ENCODE measurements around the gene KAT7.

Gene KAT7

GRCh38 chr17:49788478-49789242 is at the start of gene KAT7:
TSS of gene KAT7 (plus strand) at chr17:49788681. CDS start at chr17:49788835, 154 bp downstream.
- DNase-seq = peak; percentile 97
- H3K4me1 Mint-ChIP-seq = peaks cover 36% of the 10 kb centered on the region
- no peaks in the 10 kb centered on the region for H3K9me3 Mint-ChIP-seq
- H3K27me3 Mint-ChIP-seq (ENCODE audit: low read depth, poor library complexity) = peaks cover 19% of the 10 kb centered on the region
- H3K27ac Mint-ChIP-seq = peak within 1 kb of the TSS; percentile 99
- H3K36me3 Mint-ChIP-seq (ENCODE audit: low read depth) = peaks cover 39% of the 10 kb centered on the region
- H3K4me3 Mint-ChIP-seq = peak within 1 kb of the TSS; percentile 95
- TF ChIP-seq, protein P1, sequence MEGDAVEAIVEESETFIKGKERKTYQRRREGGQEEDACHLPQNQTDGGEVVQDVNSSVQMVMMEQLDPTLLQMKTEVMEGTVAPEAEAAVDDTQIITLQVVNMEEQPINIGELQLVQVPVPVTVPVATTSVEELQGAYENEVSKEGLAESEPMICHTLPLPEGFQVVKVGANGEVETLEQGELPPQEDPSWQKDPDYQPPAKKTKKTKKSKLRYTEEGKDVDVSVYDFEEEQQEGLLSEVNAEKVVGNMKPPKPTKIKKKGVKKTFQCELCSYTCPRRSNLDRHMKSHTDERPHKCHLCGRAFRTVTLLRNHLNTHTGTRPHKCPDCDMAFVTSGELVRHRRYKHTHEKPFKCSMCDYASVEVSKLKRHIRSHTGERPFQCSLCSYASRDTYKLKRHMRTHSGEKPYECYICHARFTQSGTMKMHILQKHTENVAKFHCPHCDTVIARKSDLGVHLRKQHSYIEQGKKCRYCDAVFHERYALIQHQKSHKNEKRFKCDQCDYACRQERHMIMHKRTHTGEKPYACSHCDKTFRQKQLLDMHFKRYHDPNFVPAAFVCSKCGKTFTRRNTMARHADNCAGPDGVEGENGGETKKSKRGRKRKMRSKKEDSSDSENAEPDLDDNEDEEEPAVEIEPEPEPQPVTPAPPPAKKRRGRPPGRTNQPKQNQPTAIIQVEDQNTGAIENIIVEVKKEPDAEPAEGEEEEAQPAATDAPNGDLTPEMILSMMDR (IDR thresholded peaks at IDR 0.05) = no peak

GRCh38 chr17:49739641-49740271 is 48.7 kb upstream of the KAT7 start:
- Mint-ChIP-seq H3K36me3 (ENCODE audit: low read depth) (peaks cover 12% of the 10 kb centered on the region), H3K27ac (peak overlapping the region; percentile 84), H3K27me3 (ENCODE audit: low read depth, poor library complexity) (no peaks in the 10 kb centered on the region), H3K9me3 (peaks cover 4% of the 10 kb centered on the region), H3K4me3 (no peak overlapping the region), H3K4me1 (no peaks in the 10 kb centered on the region)
- no peak for DNase-seq
- TF ChIP-seq, protein P1 (IDR thresholded peaks at IDR 0.05) = no peak

- DNase-seq = no peak
These were observed 47.3 kb upstream of the KAT7 start for GRCh38 chr17:49741009-49741691.

DNA sequence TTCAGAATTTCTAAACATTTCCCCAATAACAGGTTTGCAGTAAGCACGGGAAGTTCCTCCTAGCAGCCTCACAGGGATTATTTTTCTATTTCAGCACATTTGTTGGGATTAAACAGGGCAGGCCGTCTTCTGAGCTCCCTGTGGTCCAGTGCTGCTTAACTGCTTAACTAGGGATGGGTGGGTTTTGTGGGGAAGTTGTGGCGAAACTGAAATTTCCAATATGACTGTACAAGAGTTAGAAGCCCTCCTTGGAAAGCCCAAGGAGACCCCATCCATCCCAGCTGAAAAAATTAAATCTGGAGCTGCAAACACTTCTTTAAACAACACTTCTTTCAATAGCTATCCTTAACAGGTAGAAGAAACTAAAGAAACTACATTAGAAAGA is 46.8 kb upstream of the KAT7 start:
- DNase-seq = no peak
- H3K4me1 Mint-ChIP-seq = peaks cover 5% of the 10 kb centered on the region
- peaks cover 8% of the 10 kb centered on the region for H3K36me3 Mint-ChIP-seq (ENCODE audit: low read depth)
- H3K27me3 Mint-ChIP-seq (ENCODE audit: low read depth, poor library complexity) = no peaks in the 10 kb centered on the region
- TF ChIP-seq, protein P1 (IDR thresholded peaks at IDR 0.05) = no peak
- peaks cover under 1% of the 10 kb centered on the region for H3K9me3 Mint-ChIP-seq
- H3K27ac Mint-ChIP-seq = no peak overlapping the region
- H3K4me3 Mint-ChIP-seq = no peak overlapping the region

More at GRCh38 chr17:49741009-49741691, 47.3 kb upstream of the KAT7 start:
- Mint-ChIP-seq H3K9me3 (peaks cover 4% of the 10 kb centered on the region), H3K36me3 (ENCODE audit: low read depth) (peaks cover 13% of the 10 kb centered on the region), H3K4me1 (no peaks in the 10 kb centered on the region), H3K27me3 (ENCODE audit: low read depth, poor library complexity) (no peaks in the 10 kb centered on the region), H3K4me3 (no peak overlapping the region), H3K27ac (no peak overlapping the region)
- TF ChIP-seq, protein P1 (IDR thresholded peaks at IDR 0.05) = no peak

GRCh38 chr17:49742166-49742638 is 46.3 kb upstream of the KAT7 start:
- peaks cover 10% of the 10 kb centered on the region for H3K4me1 Mint-ChIP-seq
- H3K36me3 Mint-ChIP-seq (ENCODE audit: low read depth) = peaks cover 4% of the 10 kb centered on the region
- no peaks in the 10 kb centered on the region for H3K27me3 Mint-ChIP-seq (ENCODE audit: low read depth, poor library complexity)
- H3K9me3 Mint-ChIP-seq = no peaks in the 10 kb centered on the region
- TF ChIP-seq, protein P1 (IDR thresholded peaks at IDR 0.05) = no peak
- H3K27ac Mint-ChIP-seq = no peak overlapping the region
- DNase-seq = no peak
- H3K4me3 Mint-ChIP-seq = no peak overlapping the region
